GM21825 (cell line): ENCODE data around the gene PTPRN2.
"Not testable (repeated sequence)": the region's sequence is repeated elsewhere in the genome, so short reads cannot be mapped to it uniquely, and the experiment has no call there.

Source experiments
- ATAC-seq: cut with Tn5 transposase; IDR thresholded peaks from one replicate; pipeline ENCODE4 v1.9.1; 2021; ENCODE audit warnings: mild to moderate bottlenecking, moderate library complexity; ENCODE audit not compliant: unreplicated experiment

PTPRN2 gene

DNA sequence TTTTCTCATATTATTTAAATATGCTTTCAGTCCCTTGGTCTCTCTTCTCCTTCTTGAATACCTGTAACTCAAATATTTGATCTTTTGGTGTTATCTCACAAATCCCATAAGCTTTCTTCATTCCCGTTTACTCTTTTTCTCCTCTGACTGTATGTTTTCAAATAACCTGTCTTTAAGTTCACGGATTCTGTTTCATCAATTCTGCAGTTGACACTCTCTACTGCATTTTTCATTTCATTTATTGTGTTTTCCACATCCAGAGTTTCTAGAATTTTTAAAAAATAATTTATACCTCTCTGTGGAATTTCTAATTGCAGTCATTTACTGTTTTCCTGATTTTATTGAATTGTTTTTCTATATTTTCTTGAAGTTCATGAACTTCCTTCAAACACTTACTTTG, 298.4 kb downstream of the PTPRN2 start:
- no peak for ATAC-seq

DNA sequence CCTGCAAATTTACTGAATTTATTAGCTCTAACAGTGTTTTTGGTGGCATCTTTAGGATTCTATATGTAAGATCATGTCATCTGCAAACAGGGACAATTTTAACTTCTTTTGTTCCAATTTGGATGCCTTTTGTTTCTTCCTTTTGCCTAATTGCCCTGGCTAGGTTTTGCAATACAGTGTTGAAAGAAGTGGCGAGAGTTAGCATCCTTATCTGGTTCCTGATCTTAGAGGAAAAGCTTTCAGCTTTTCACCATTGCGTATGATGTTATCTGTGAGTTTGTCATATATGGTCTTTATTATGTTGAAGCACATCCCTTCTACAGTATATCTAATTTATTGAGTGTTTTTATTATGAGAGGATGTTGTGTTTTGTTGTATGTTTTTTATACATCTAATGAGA, 301.4 kb downstream of the PTPRN2 start:
- ATAC-seq, result no peak

DNA sequence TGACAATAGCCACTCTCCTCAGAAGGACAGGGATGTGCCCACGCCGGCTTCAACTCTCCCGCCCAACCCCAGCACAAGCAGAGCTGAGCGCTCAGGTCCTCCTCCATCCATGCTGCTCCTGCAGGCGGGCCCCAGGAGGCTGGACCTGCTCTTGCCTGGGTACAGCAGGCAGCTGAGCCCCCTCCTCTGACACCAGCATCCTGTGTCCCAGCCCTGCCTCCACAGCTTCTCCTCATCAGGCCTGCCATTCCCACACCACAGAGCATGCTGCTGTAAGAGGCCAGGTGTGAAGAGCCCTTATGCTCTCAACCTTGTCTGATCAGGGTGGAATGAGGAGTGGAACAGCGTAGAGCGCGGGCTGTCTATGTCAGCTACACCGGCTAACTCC, 302.2 kb downstream of the PTPRN2 start:
- no peak for ATAC-seq

DNA sequence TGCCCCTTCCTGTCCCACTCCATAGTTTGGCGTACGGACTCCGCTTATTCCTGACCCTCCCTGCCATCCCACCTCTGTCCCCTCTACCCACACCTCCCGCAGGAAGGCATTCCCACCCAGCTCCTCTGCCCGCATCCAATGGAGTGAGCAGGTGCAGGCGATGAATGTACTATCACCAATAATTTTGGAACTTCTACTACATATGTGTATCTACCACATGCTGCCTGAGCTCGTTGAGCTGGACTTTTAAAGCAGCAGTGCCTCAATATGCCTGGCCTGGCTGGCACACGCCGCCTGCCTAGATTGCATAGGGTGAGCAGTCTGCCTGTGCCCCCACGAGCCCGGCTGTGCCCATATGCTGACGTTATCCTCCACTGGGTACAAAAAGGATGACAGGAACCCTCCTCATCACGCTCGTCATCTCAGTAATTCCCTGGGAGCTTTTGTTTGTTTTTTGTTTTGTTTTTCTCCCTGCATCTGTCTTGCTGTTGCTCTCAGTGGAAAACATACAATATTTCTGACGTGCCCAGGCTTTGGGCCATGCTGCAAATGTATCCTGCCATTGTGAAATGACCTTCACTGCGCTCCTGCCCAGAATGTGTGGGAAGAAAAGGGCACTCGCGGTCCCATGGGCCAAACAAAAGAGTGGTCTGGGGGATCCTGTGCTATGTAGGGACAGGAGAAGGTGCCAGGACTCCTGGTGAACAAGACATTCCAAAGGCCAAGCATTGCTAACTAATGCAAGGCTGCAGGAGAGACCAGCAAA, 302.8 kb downstream of the PTPRN2 start:
- no peak for ATAC-seq

DNA sequence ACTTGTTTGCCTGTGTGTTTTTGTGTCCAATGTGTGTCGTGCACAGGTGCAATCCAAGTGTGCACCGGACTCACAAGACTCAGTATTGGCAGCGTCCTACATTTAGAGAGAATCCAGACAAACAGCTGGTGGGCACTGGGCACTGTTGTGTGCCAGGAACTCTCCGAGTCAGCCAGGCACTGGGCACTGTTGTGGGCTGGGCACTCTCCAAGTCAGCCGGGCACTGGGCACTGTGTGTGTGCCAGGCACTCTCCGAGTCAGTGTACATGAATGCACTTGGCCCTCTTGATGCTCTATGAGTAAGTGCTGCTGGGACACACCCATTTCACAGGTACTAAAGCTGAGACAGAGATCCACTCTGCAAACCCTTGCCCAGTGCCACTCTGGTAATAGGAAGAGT, 303.5 kb downstream of the PTPRN2 start:
- no peak for ATAC-seq

DNA sequence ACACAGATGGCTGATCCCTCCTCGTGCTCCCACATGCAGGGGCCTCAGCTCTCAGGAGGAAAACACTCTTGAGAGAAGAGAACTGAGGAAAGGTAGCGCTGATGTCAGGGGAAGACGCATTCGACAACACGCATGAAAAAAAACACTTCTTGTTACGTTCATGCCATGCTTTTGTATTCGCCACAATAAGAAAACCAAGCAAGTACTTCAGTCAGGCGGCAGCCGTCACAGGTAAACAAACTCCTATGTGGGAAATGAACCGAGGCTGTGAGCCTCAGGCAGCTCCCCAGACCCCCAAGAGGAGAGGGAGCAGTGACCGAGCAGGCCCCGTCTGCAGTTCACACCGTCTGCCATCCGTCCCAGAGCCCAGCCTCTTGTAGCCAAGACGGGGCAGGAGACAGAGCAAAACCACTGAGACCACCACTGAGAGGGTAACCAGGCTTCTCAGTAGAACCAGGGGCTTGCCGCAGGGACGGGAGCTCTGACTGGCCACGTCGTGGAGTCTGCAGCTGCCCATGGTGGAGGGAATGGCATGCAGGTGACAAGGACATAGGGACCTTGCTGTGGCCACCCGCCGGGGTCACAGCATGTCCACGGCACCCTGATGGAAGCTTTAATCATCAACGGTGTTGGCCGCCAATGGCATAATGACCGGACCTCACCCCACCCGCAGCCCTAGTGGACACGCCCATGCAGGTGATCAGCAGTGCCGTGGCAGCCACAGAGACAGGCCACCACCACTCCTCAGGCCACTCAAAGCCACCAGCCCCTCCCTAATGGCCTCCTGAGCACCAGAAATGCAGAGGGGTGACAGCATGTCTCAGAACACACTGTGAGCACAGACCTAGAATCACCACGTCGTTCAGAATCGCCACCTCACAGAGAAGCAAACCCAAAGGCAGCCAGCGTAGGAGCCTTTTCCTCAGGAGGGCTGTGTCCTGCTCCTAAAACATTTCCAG, 304.3 kb downstream of the PTPRN2 start:
- ATAC-seq, result no peak

DNA sequence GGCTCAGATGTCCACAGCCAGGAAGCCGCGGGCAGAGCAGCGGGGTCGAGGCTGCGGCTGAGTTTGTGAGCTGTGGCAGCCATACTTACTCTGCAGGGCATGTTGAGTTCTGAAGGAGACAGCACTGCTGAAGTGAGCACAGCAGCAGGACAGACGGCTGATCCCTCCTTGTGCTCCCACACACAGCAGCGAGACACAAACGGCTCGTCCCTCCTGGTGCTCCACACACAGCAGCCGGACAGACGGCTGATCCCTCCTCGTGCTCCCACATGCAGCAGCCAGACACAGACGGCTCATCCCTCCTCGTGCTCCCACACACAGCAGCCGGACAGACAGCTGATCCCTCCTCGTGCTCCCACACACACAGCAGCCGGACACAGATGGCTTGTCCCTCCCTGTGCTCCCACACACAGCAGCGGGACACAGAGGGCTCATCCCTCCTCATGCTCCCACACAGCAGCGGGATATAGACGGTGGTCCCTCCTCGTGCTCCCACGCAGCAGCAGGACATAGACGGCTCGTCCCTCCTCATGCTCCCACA, 305.1 kb downstream of the PTPRN2 start:
- no peak for ATAC-seq

DNA sequence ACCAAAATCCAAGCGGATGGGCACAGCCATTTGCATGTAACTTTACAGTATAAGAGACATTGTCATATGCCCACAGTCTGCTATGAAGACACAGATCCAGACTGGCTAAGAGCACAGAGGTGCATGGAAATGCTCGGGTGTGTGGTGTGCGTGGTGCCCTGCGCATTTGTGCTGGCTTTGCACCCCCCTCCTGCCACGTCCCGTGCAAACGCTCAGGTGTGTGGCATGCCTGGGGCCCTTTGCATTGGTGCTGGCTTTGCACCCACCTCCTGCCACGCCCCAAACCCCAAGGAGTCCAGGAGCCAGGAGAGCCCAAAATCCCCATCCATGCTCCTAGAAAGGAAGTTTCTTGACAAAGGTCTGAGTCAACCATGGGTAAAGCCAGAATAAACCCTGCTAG, 306.2 kb downstream of the PTPRN2 start:
- ATAC-seq, result no peak

DNA sequence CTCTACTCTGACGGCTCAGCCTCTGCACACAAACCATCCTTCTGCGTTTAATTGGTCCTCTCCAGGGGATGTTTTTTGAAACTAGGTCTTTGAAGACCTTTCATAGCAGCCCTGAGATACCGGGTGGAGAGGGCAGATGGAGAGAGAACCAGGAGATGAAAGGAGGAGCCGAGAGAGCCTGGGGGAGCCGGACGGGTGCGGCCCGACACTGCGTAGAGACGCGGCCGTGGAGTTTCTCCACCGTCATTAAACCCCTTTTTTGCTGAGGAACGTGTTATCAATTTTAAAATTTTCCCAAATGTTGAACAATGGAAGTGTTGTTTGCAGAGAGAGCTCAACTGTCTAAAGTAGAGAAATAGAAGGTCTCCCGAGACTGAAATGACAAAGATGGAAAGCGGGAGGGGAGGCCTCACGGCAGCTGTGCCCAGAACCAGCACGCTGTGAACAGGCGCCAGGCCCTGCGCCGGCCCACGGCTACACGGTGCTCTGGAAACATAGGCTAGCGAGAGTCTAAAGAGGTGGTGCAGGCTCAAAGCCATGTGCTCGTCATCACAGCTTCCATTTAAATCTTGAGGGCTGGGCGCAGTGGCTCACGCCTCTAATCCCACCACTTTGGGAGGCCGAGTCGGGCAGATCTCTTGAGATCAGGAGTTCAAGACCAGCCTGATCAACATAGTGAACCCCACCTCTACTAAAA, 307.0 kb downstream of the PTPRN2 start:
- ATAC-seq, result no peak

DNA sequence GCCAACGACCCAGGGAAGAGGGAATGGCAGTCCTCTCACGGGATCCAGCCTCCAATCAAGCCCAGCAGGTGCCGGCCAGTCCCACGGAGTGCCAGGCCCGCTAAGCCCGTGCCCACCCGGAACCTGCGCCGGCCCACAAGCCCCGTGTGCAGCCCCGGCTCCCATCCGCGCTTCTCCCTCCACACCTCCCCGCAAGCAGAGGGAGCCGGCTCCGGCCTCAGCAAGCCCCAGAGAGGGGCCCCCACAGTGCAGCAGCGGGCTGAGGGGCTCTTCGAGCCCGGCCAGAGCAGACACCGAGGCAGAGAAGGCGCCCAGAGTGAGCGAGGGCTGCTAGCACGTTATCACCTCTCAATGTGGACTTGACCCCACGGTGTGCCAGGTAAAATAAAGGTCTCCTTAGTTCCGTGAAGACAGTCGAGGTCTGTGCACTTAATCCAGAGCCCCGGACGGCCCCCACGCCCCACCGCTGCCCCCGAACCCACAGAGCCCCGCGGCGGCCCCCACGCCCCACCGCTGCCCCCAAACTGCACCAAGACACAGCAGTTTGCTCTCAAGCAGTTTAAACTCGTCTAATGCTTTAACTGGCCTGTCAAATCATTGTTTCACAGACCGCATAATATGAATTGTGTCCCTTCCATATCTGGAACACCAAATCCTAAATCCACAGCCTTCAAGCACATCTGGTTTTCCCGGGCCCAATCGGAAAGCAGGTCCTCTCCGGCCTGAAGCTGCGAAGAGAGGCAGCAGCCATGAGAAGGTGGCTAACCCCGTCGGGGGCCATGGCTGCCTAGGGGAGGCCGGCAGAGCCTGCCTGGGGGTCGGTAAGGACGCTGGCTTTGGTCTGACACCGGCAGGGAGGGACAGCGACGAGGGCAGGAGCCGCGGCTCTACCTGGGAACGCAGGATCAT, 307.8 kb downstream of the PTPRN2 start:
- ATAC-seq, result no peak

DNA sequence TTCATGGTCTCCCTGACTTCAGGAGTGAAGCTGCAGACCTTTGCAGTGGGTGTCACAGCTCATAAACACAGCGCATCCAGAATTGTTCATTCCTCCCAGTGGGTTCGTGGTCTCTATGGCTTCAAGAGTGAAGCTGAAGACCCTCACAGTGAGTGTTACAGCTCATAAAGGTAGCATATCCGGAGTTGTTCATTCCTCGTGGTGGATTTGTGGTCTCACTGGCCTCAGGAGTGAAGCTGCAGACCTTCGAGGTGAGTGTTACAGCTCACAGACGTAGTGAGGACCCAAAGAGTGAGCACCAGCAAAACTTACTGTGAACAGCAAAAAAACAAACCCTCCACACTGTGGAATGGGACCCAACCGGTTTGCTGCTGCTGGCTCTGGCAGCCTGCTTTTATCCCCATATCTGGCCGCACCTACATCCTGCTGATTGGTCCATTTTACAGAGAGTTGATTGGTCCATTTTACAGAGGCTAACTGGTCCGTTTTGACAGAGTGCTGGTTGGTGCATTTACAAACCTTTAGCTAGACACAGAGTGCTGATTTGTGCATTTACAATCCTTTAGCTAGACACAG, 308.8 kb downstream of the PTPRN2 start:
- ATAC-seq, result no peak

DNA sequence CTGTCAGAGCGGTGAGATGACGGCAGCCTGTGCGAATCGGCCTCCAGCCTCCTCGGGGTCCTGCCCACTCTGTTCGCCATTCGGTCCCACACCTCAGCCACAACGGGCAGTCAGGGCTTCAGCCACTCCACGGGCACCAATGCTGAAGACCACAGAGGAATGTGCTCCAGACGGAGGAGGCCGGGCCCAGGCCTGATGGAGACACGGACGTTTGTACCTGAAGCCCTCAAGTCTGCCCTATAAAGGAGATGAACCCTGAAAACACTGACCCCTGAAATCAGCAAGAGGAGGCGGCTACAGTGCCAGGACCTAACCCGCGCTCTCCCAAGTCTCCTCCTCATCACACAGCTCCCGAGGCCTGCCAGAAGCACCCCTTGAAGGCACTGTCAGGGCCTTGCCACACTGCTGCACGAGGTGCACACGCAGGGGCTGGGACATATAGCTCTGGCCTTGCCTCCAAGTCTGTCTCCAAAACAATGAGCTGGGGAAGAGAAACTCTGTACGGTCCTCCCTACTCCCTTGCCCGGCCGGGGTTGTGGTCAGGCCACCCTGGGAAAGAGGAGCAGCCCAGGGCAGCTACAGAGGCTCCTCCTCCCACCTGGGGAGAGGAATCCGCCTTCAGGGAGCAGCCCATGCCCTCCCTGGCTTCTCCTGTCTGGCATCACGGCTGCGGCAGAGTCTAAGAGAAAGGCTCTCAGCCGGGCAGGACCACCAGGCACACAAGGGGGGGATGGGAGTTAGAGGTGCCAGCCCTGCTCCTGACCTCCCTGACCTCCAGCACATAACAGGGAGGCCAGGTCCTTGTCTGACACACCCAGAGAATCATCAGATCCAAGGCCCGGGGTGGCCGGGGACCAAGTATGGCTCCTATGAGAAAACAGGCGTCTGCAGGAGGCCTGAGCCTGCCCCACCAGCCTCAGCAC, 310.1 kb downstream of the PTPRN2 start:
- no peak for ATAC-seq

DNA sequence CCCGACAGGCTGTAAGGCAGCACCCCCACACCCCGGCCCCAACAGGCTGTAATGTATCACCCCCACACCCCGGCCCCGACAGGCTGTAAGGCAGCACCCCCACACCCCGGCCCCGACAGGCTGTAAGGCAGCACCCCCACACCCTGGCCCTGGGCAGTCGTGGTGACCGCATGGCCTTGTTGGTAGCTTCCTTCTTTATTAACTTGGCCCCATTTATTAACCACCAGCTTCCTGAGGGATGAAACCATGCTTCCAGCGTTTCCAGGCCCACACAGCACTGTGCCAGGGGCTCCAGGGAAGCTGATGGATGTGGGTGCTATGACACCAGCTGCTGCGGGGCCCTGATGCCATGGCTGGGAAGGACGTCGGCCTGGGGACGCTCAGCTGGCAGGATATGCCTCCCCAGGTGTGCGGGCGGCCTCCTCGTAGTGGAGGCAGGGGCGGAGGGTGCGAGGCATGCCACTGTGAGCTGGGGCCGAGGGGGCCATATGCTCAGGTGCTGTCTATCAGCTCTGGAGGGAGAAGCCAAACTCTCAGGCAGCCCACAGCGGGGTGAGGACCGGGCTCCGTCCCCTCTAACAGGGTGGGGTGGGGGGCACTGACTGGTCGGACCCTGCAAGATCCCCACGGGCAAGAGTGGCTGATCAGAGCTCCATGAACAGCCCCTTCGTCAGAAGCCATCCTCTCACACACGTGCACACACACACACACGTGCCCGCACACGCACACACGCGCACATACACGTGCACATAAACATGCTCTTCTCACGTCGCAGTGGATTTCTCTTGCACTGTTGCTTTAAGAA, 311.0 kb downstream of the PTPRN2 start:
- ATAC-seq, result no peak

DNA sequence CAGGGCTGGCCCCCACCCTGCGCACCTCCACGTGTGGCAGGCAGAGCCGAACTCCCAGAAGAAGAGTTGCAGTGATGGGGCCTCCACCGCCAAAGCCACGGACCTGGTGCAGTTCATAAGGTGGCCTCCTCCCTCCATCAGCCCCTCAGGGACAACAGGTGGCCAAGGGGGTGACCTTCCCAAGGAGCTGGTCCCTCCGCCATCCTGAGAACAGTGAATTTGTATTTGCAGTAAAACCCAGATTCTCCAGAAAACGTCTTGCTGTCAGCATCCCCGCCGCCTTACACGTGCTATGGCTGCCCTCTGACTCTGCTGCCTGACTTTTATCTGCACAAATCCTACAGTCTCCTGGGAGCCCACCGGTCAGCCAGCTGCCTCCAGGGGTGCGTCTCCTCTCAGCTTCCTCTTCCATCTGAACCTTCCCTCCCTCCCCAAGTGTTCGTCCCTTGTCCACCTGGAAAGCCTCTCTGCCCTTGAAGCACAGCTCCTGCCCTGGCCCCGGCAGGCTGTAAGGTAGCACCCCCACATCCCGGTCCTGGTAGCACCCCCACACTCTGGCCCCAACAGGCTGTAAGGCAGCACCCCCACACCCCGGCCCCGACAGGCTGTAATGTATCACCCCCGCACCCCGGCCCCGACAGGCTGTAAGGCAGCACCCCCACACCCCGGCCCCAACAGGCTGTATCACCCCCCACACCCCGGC, 311.8 kb downstream of the PTPRN2 start:
- no peak for ATAC-seq

DNA sequence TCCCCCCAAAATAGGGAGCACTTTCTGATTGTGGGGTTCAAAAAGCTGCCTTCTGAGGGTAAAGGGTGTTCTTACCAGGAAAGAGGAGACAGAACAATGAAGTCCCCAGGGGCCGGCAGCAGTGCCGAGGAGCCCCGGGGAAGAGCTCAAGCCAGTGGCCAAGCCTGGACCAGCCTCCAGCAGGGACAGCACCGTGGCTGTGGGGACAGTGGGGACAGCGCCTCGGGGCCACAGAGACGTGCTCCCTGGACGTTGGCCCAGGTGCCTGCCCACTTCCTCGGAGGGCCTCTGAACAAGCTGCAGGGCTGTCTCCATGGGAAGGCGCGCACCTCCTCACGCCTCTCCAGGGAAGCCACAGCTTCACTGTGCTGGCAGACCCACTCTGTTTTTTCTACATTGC, 312.6 kb downstream of the PTPRN2 start:
- no peak for ATAC-seq

DNA sequence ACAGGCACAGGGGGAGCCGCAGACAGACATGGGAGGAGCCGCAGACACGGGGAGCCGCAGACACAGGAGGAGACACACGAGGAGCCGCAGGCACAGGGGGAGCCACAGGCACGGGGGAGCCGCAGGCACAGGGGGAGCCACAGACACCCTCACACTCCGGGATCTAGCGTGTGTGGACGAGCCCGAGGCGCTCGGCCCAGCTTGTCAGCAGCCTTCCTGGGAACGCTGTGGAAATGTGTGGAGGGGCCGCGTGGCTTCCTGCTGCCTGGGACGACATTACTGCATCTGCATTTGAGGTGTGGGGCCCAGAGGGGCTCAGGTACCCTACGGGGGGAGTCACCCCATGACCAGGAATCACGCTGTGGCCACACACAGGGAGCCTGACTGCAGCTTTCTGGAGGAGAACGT, 313.2 kb downstream of the PTPRN2 start:
- no peak for ATAC-seq

DNA sequence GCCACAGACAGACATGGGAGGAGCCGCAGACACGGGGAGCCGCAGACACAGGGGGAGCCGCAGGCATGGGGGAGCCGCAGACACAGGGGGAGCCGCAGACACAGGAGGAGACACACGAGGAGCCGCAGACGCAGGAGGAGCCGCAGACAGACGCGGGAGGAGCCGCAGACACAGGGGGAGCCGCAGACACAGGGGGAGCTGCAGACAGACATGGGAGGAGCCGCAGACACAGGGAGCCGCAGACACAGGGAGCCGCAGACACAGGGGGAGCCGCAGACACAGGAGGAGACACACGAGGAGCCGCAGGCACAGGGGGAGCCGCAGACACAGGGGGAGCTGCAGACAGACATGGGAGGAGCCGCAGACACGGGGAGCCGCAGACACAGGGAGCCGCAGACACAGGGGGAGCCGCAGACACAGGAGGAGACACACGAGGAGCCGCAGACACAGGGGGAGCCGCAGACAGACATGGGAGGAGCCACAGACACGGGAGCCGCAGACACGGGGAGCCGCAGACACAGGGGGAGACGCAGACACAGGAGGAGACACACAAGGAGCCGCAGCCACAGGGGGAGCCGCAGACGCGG, 313.8 kb downstream of the PTPRN2 start:
- not testable (repeated sequence) for ATAC-seq
